Calu3 (cell line): ENCODE measurements around the gene CCDC93. TPM values are rescaled to one million over a fixed set of nuclear protein-coding genes. Genes with fewer than 3 reads are reported as not detected.

Experiments
- BruUV-seq: library from RNA; stranded (reverse); fragments of 400-500 nt; replicated peaks from 2 replicates; lab custom pipeline; 2021; lab: Mats Ljungman, UMichigan
- CTCF ChIA-PET: fragments of 300-600 bp; sonication (Branson Sonifier 250); formaldehyde crosslinking; loops from one replicate; lab custom pipeline; 2022; ENCODE audit warnings: antibody characterized with exemption; lab: Charles Lee
- DNase-seq: peaks from one replicate; pipeline ENCODE4 v3.0.0; 2022
- H3K27ac Mint-ChIP-seq: one replicate; pipeline ENCODE4 v1.8.0; 2022; ENCODE audit warnings: mixed read lengths; ENCODE audit not compliant: unreplicated experiment
- H3K27me3 Mint-ChIP-seq: one replicate; pipeline ENCODE4 v1.8.0; 2022; ENCODE audit warnings: mixed read lengths; ENCODE audit not compliant: unreplicated experiment
- H3K36me3 Mint-ChIP-seq: one replicate; pipeline ENCODE4 v1.8.0; 2022; ENCODE audit warnings: mild to moderate bottlenecking, moderate library complexity, mixed read lengths; ENCODE audit not compliant: insufficient read depth, unreplicated experiment
- H3K4me1 Mint-ChIP-seq: one replicate; pipeline ENCODE4 v1.8.0; 2022; ENCODE audit warnings: mild to moderate bottlenecking, low read depth, mixed read lengths; ENCODE audit not compliant: unreplicated experiment
- H3K4me3 Mint-ChIP-seq: one replicate; pipeline ENCODE4 v1.8.0; 2022; ENCODE audit warnings: mild to moderate bottlenecking, low read depth, moderate library complexity, mixed read lengths; ENCODE audit not compliant: unreplicated experiment
- H3K9me3 Mint-ChIP-seq: one replicate; pipeline ENCODE4 v1.8.0; 2022; ENCODE audit warnings: low read depth, mixed read lengths; ENCODE audit not compliant: unreplicated experiment
- intact Hi-C: fragments of 100-400 bp; cut with micrococcal nuclease; formaldehyde crosslinking; loops from one replicate; pipeline ENCODE4 v1.10.0; 2022; ENCODE audit not compliant: unreplicated experiment
- total RNA-seq: library from RNA; stranded (reverse); gene quantifications from 2 replicates; pipeline ENCODE4 v1.2.3, GENCODE V29; 2022
- TF ChIP-seq, protein P1 (sequence below): fragments of 200-600 bp; IDR thresholded peaks from one replicate; pipeline ENCODE4 v1.8.0; 2022; ENCODE audit warnings: antibody characterized with exemption; ENCODE audit not compliant: unreplicated experiment

The CCDC93 gene
- total RNA-seq, 1 experiment from 2014 or later = 57.3 TPM

DNA sequence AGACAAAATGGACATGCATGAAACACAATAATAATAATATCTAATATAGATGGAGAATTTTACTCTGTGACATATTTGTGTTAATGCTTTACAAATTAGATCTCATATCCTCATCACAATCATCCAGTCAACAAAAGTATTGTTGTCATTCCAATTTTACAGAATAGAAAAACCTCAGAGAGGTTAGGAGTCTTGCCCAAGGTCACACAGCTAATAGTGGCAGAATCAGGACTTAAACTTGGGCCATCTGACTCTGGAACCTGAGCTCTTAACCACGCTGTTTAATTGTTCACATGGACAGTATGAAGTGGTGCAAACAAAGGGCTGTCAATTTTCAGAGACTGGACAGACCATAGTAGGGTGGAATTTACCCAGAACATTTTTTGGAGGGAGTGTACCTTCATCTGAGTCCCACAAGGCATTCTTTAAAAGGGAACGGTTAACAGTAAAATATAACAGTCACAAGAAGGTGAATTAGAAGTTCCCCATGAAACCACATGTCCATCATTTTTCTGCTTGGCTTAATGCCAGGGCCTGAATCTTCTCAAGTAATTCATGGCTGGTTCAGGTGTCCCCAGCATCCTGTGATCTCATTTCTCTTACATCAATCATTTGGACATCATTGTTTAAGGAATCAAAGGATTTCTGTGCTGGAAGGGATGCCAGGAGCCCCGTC is 35.4 kb upstream of the CCDC93 start:
- Mint-ChIP-seq H3K27ac (no peak overlapping the region), H3K4me1 (peaks cover 57% of the 10 kb centered on the region), H3K36me3 (no peaks in the 10 kb centered on the region), H3K9me3 (no peaks in the 10 kb centered on the region), H3K27me3 (no peaks in the 10 kb centered on the region), H3K4me3 (no peak overlapping the region)
- intact Hi-C loops = loop anchor here (5.0 kb wide), 2 partner anchors 138 to 808 kb away; no protein-coding TSS in a partner anchor
- TF ChIP-seq, protein P1, sequence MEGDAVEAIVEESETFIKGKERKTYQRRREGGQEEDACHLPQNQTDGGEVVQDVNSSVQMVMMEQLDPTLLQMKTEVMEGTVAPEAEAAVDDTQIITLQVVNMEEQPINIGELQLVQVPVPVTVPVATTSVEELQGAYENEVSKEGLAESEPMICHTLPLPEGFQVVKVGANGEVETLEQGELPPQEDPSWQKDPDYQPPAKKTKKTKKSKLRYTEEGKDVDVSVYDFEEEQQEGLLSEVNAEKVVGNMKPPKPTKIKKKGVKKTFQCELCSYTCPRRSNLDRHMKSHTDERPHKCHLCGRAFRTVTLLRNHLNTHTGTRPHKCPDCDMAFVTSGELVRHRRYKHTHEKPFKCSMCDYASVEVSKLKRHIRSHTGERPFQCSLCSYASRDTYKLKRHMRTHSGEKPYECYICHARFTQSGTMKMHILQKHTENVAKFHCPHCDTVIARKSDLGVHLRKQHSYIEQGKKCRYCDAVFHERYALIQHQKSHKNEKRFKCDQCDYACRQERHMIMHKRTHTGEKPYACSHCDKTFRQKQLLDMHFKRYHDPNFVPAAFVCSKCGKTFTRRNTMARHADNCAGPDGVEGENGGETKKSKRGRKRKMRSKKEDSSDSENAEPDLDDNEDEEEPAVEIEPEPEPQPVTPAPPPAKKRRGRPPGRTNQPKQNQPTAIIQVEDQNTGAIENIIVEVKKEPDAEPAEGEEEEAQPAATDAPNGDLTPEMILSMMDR = no peak
- CTCF ChIA-PET = no interaction called here
- no peak for DNase-seq
- BruUV-seq = no TSS peak

DNA sequence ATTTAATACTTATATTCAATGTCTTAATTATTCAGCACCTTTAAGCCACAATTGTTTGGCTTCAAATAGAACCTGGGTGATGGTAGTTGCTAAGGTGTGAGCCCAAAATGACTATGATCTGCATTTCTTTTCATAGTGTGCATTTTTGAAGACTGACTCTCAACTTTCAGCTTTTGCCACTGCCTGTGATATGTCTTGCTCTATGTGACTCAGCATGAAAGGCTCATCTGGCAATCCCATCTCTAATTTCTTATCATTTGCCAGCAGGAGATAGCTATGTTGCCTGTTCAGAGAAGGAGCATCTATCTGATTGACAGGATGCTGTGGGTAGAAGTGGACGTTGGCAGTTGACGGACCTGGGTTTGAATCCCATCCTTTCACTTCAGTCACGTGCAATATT is 34.5 kb upstream of the CCDC93 start:
- no TSS peak for BruUV-seq
- Mint-ChIP-seq H3K36me3 (no peaks in the 10 kb centered on the region), H3K27me3 (no peaks in the 10 kb centered on the region), H3K27ac (no peak overlapping the region), H3K4me1 (peaks cover 66% of the 10 kb centered on the region), H3K4me3 (no peak overlapping the region), H3K9me3 (no peaks in the 10 kb centered on the region)
- DNase-seq = no peak
- intact Hi-C loops = loop anchor here (5.0 kb wide), 2 partner anchors 139 to 809 kb away; no protein-coding TSS in a partner anchor
- CTCF ChIA-PET = interaction anchor here (1.3 kb wide), 1 partner anchor 14 kb away, joined by 7 read pairs; no protein-coding TSS in a partner anchor
- TF ChIP-seq, protein P1 = no peak

DNA sequence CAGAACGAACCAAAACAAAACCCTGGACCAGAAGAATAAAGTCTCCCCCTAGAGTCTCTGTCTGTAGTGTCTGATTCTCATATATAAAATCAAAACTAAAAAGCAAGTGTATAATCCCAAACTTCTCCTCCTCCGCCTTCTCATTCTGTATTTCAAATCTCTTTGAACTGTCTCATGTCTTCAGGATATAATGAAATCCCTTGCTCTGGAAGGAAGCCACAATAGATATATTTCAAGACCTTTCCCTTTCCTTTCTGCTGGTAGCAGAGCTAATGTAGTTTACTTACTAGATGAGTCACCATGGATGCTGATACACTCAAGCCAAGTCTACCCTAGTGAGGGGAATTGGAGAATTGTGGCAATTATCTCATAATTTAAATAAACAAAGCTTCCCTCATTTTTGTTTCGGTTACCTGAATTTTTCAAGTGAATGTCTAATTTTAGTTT is 33.5 kb upstream of the CCDC93 start:
- CTCF ChIA-PET = interaction anchor here (0.9 to 2.1 kb wide), 20 partner anchors 11 to 808 kb away, joined by 3 to 16 read pairs (median 6); partner anchors contain the start of gene INSIG2
- TF ChIP-seq, protein P1 = no peak
- no TSS peak for BruUV-seq
- no peaks in the 10 kb centered on the region for H3K27me3 Mint-ChIP-seq
- no peaks in the 10 kb centered on the region for H3K36me3 Mint-ChIP-seq
- DNase-seq = no peak
- H3K27ac Mint-ChIP-seq = peak overlapping the region; percentile 30
- H3K4me1 Mint-ChIP-seq = peaks cover 67% of the 10 kb centered on the region
- no peaks in the 10 kb centered on the region for H3K9me3 Mint-ChIP-seq
- H3K4me3 Mint-ChIP-seq = peak overlapping the region; percentile 9
- intact Hi-C loops = loop anchor here (1.0 to 5.0 kb wide), 6 partner anchors 38 to 810 kb away; no protein-coding TSS in a partner anchor

DNA sequence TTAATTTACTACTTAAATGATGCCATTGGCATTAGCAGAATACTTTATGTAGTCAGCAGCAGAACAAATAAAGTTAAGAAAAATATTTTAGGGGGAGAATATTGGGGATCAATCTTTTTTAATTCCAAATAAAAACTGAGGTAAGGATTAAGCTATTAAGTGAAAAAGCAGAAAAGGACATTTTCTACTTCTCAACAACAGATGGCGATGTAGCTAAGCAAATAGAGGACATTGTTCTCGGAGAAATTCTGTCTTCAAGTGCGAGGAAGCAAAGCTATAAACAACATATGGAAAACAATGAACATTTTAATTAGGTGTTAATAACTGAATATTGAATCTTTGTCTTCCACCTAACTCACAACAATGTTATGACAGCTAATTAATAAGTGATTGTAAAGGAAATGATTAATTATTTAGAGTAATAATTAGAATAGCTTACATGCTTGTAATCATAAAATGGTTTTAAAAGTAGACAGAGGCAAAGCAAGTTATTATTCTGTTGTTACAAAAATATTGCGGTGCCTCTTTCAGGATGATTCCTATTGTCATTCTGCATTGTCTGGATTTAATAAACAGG is 32.9 kb upstream of the CCDC93 start:
- no peaks in the 10 kb centered on the region for H3K9me3 Mint-ChIP-seq
- TF ChIP-seq, protein P1 = peak; percentile 38
- peaks cover 67% of the 10 kb centered on the region for H3K4me1 Mint-ChIP-seq
- intact Hi-C loops = loop anchor here (1.0 to 5.0 kb wide), 7 partner anchors 15 to 811 kb away; no protein-coding TSS in a partner anchor
- no peaks in the 10 kb centered on the region for H3K27me3 Mint-ChIP-seq
- no peaks in the 10 kb centered on the region for H3K36me3 Mint-ChIP-seq
- peak overlapping the region; percentile 30 for H3K27ac Mint-ChIP-seq
- DNase-seq = no peak
- H3K4me3 Mint-ChIP-seq = peak overlapping the region; percentile 9
- BruUV-seq = no TSS peak
- CTCF ChIA-PET = interaction anchor here (0.7 to 2.1 kb wide), 20 partner anchors 12 to 809 kb away, joined by 3 to 16 read pairs (median 5); partner anchors contain the start of gene INSIG2
